H9 (cell line): ENCODE data around the gene TEAD1. TPM values are rescaled to one million over a fixed set of nuclear protein-coding genes. Genes with fewer than 3 reads are reported as not detected.

Source experiments
- DNase-seq: peaks from one replicate; pipeline ENCODE4 v3.0.0-alpha.2; 2017
- H2AFZ ChIP-seq: one replicate; pipeline ENCODE4 v1.6.1; 2013; ENCODE audit warnings: mild to moderate bottlenecking, low read length, control low read depth, moderate library complexity
- H2AK5ac ChIP-seq: 2 replicates; pipeline ENCODE4 v1.6.1; 2013; ENCODE audit warnings: low read length, control low read depth, mixed read lengths; ENCODE audit not compliant: insufficient read length
- H2BK120ac ChIP-seq: one replicate; pipeline ENCODE4 v1.6.1; 2013; ENCODE audit warnings: low read depth, mild to moderate bottlenecking, low read length, control low read depth, inconsistent platforms; ENCODE audit not compliant: poor library complexity, severe bottlenecking
- H2BK12ac ChIP-seq: 2 replicates; pipeline ENCODE4 v1.6.1; 2013; ENCODE audit warnings: low read length, control low read depth, mixed read lengths, low read depth; ENCODE audit not compliant: insufficient read length
- H2BK15ac ChIP-seq: 2 replicates; pipeline ENCODE4 v1.6.1; 2013; ENCODE audit warnings: low read depth, low read length, control low read depth
- H2BK20ac ChIP-seq: one replicate; pipeline ENCODE4 v1.6.1; 2013; ENCODE audit warnings: low read depth, mild to moderate bottlenecking, low read length, control low read depth, inconsistent platforms; ENCODE audit not compliant: poor library complexity, severe bottlenecking
- H2BK5ac ChIP-seq: 2 replicates; pipeline ENCODE4 v1.6.1; 2013; ENCODE audit warnings: low read length, control low read depth, mixed read lengths; ENCODE audit not compliant: insufficient read length
- H3K14ac ChIP-seq: 2 replicates; pipeline ENCODE4 v1.6.1; 2013; ENCODE audit warnings: low read length, control low read depth; ENCODE audit not compliant: insufficient read depth
- H3K18ac ChIP-seq: 2 replicates; pipeline ENCODE4 v1.6.1; 2013; ENCODE audit warnings: low read depth, mild to moderate bottlenecking, mixed read lengths, low read length, control low read depth; ENCODE audit not compliant: insufficient read length
- H3K23ac ChIP-seq: 2 replicates; pipeline ENCODE4 v1.6.1; 2013; ENCODE audit warnings: low read length, control low read depth, mixed read lengths, low read depth; ENCODE audit not compliant: insufficient read length
- H3K23me2 ChIP-seq: 2 replicates; pipeline ENCODE4 v1.6.1; 2013; ENCODE audit warnings: low read depth, mild to moderate bottlenecking, mixed read lengths, low read length, control low read depth; ENCODE audit not compliant: insufficient read length, poor library complexity, severe bottlenecking
- H3K27ac ChIP-seq: 2 replicates; pipeline ENCODE4 v1.5.1; 2013; ENCODE audit warnings: low read length, control low read depth, mixed read lengths, low read depth; ENCODE audit not compliant: insufficient read length
- H3K27me3 ChIP-seq: 2 replicates; pipeline ENCODE4 v1.6.1; 2013; ENCODE audit warnings: low read length, control low read depth, inconsistent platforms; ENCODE audit not compliant: insufficient read depth
- H3K4ac ChIP-seq: 2 replicates; pipeline ENCODE4 v1.6.1; 2013; ENCODE audit warnings: low read depth, mild to moderate bottlenecking, control low read depth, inconsistent platforms, low read length, moderate library complexity
- H3K4me1 ChIP-seq: 2 replicates; pipeline ENCODE4 v1.6.1; 2013; ENCODE audit warnings: low read length, control low read depth, inconsistent platforms; ENCODE audit not compliant: insufficient read depth
- H3K4me2 ChIP-seq: 2 replicates; pipeline ENCODE4 v1.6.1; 2013; ENCODE audit warnings: low read length, control low read depth, mixed read lengths; ENCODE audit not compliant: insufficient read length, insufficient read depth
- H3K56ac ChIP-seq: 2 replicates; pipeline ENCODE4 v1.6.1; 2013; ENCODE audit warnings: low read depth, mild to moderate bottlenecking, mixed read lengths, low read length, control low read depth; ENCODE audit not compliant: insufficient read length
- H3K79me1 ChIP-seq: 2 replicates; pipeline ENCODE4 v1.6.1; 2013; ENCODE audit warnings: low read depth, mild to moderate bottlenecking, moderate library complexity, low read length, control low read depth, inconsistent platforms; ENCODE audit not compliant: insufficient read depth, poor library complexity, severe bottlenecking
- H3K79me2 ChIP-seq: 2 replicates; pipeline ENCODE4 v1.6.1; 2013; ENCODE audit warnings: low read length, control low read depth, inconsistent platforms; ENCODE audit not compliant: insufficient read depth
- H3K9ac ChIP-seq: 2 replicates; pipeline ENCODE4 v1.6.1; 2013; ENCODE audit warnings: low read length, control low read depth, mixed read lengths; ENCODE audit not compliant: insufficient read length; ENCODE audit errors: extremely low read depth
- H3K9me3 ChIP-seq: one replicate; pipeline ENCODE4 v1.6.1; 2013; ENCODE audit warnings: low read depth, low read length, inconsistent platforms; ENCODE audit not compliant: control insufficient read depth
- H3T11ph ChIP-seq: one replicate; pipeline ENCODE4 v1.6.1; 2013; ENCODE audit warnings: mild to moderate bottlenecking, low read length, control low read depth, inconsistent platforms
- H4K20me1 ChIP-seq: one replicate; pipeline ENCODE4 v1.6.1; 2013; ENCODE audit not compliant: control insufficient read depth, insufficient read length, insufficient read depth
- H4K5ac ChIP-seq: 2 replicates; pipeline ENCODE4 v1.6.1; 2013; ENCODE audit warnings: low read depth, mild to moderate bottlenecking, mixed read lengths, low read length, control low read depth; ENCODE audit not compliant: insufficient read length
- H4K8ac ChIP-seq: replicated peaks from 2 replicates; pipeline ENCODE4 v1.6.1; 2013; ENCODE audit warnings: low read length, control low read depth, mixed read lengths, low read depth; ENCODE audit not compliant: insufficient read length
- H4K91ac ChIP-seq: 2 replicates; pipeline ENCODE4 v1.6.1; 2013; ENCODE audit warnings: low read depth, mild to moderate bottlenecking, moderate library complexity, mixed read lengths, low read length, control low read depth; ENCODE audit not compliant: insufficient read length
- H3K27ac Mint-ChIP-seq, 3 experiments: 2 replicates in 2 of 3; 3 replicates in 1 of 3; pipeline ENCODE4 v1.8.0; 2020 to 2021; ENCODE audit warnings: mixed read lengths in 3 of 3, mild to moderate bottlenecking in 1 of 3, moderate library complexity in 1 of 3
- H3K27me3 Mint-ChIP-seq: 2 replicates; pipeline ENCODE4 v1.8.0; 2021; ENCODE audit warnings: low read depth, mild to moderate bottlenecking, moderate library complexity, mixed read lengths
- H3K36me3 Mint-ChIP-seq, 3 experiments: 2 replicates in 2 of 3; 3 replicates in 1 of 3; pipeline ENCODE4 v1.8.0; 2020 to 2021; ENCODE audit warnings: low read depth in 3 of 3, mixed read lengths in 3 of 3; ENCODE audit not compliant: insufficient read depth in 1 of 3
- H3K4me1 Mint-ChIP-seq, 2 experiments: 2 replicates each; pipeline ENCODE4 v1.8.0; 2020; ENCODE audit warnings: mixed read lengths in 2 of 2
- H3K4me3 Mint-ChIP-seq, 2 experiments: 2 replicates in 1 of 2; 3 replicates in 1 of 2; pipeline ENCODE4 v1.8.0; 2020 to 2021; ENCODE audit warnings: mild to moderate bottlenecking in 2 of 2, mixed read lengths in 2 of 2, moderate library complexity in 1 of 2
- H3K9me3 Mint-ChIP-seq, 2 experiments: 2 replicates in 1 of 2; 3 replicates in 1 of 2; pipeline ENCODE4 v1.8.0; 2020; ENCODE audit warnings: mild to moderate bottlenecking in 2 of 2, mixed read lengths in 2 of 2, moderate library complexity in 1 of 2
- CTCF ChIP-seq: fragments of 200-600 bp; sonication (generic); conservative IDR thresholded peaks from 3 replicates; pipeline ENCODE4 v1.8.0; 2021; ENCODE audit warnings: antibody characterized with exemption, mild to moderate bottlenecking
- WGBS: extraction: QIAGEN DNeasy Blood & Tissue Kit; methylation state at CpG from one replicate; pipeline ENCODE4 v1.1.7; 2013; ENCODE audit warnings: missing lambda C conversion rate, low lambda C conversion rate, mixed read lengths; ENCODE audit not compliant: insufficient read length; ENCODE audit errors: extremely low coverage; 5-methylcytosine and 5-hydroxymethylcytosine counted together
- total RNA-seq: library from RNA; stranded (reverse); gene quantifications from 2 replicates; pipeline ENCODE4 v1.2.1, GENCODE V29; 2021

Gene TEAD1
- total RNA-seq, 1 experiment from 2014 or later, result 75.1 TPM

DNA sequence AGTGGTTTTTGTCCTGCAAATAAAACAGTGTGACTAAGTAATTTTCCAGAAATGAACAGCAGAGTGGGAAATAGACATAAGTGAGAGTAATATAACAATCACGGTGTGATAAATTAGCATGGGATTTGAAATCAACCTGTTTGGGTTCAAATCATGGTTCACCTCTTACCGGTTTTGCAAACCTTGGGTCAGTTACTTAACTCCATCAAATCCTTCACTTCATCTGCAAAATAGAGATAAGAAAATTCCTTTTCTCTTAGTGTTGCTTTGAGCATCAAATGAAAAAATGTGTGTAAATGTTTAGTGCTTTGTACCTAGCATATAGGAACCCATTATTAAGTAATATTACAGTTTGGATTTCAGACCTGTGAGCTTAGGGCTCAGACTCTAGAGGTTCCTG lies 152.2 kb downstream of the TEAD1 start:
- H4K20me1 ChIP-seq, result no peaks in the 10 kb centered on the region
- WGBS, result no CpG with 5 or more reads among the region's 2 CpGs
- H3K27me3 ChIP-seq, result no peaks in the 10 kb centered on the region
- H3K23me2 ChIP-seq, result peaks cover 7% of the 10 kb centered on the region
- no peak overlapping the region for H3T11ph ChIP-seq
- no peak overlapping the region for H4K8ac ChIP-seq
- H2AK5ac ChIP-seq, result no peak overlapping the region
- no peak overlapping the region for H4K91ac ChIP-seq
- H3K79me2 ChIP-seq, result peaks cover 5% of the 10 kb centered on the region; the same call in 1 of the 2 replicates
- H2BK5ac ChIP-seq, result no peak overlapping the region
- no peaks in the 10 kb centered on the region for H3K27me3 Mint-ChIP-seq
- H3K27ac ChIP-seq, result no peak overlapping the region
- no peak overlapping the region for H2AFZ ChIP-seq
- 0 out of 7 replicates have a peak overlapping the region, but pooled peaks of 1 of the 3 experiments have one; percentile 46 for H3K27ac Mint-ChIP-seq
- DNase-seq, result no peak
- H2BK120ac ChIP-seq, result no peak overlapping the region
- H3K4me1 Mint-ChIP-seq, result peaks cover 85 to 90% of the 10 kb centered on the region in 2 experiments
- no peak overlapping the region for H3K14ac ChIP-seq
- no peak overlapping the region for H3K23ac ChIP-seq
- H3K79me1 ChIP-seq, result no peaks in the 10 kb centered on the region
- H3K4me1 ChIP-seq, result peaks cover 21% of the 10 kb centered on the region
- no peaks in the 10 kb centered on the region for H3K9me3 ChIP-seq
- no peak overlapping the region for H4K5ac ChIP-seq
- H3K9ac ChIP-seq, result no peak overlapping the region
- H2BK12ac ChIP-seq, result no peak overlapping the region
- peaks cover 0 to 9% (median 3%) of the 10 kb centered on the region in 3 experiments; a peak in 4 of 7 replicates for H3K36me3 Mint-ChIP-seq
- no peak overlapping the region for H3K4ac ChIP-seq
- no peaks in the 10 kb centered on the region; a peak in 1 of 5 replicates for H3K9me3 Mint-ChIP-seq
- no peak for TF ChIP-seq CTCF
- no peak overlapping the region for H3K56ac ChIP-seq
- H2BK20ac ChIP-seq, result no peak overlapping the region
- no peak overlapping the region for H2BK15ac ChIP-seq
- H3K18ac ChIP-seq, result no peak overlapping the region
- no peak overlapping the region for H3K4me3 Mint-ChIP-seq
- no peak overlapping the region for H3K4me2 ChIP-seq
